ENCODE results near the gene RBM4B. TPM values are rescaled to one million over a fixed set of nuclear protein-coding genes. Genes with fewer than 3 reads are reported as not detected.

Gene RBM4B
- total RNA-seq, 1 donor from 2014 or later = 30.2 TPM

GRCh38 chr11:66723693-66724092 is 46.0 kb upstream of the RBM4B start:
- Histone ChIP-seq H3K27ac (no peak overlapping the region), H3K4me3 (no peak overlapping the region), H3K9me3 (ENCODE audit: low read depth) (no peaks in the 10 kb centered on the region), H4K20me1 (ENCODE audit: low read depth) (peaks cover 12% of the 10 kb centered on the region), H3F3A (ENCODE audit: low read depth) (peaks cover 7% of the 10 kb centered on the region), H3K4me1 (peaks cover 37% of the 10 kb centered on the region), H3K36me3 (no peaks in the 10 kb centered on the region), H3K4me2 (no peak overlapping the region), H3K79me2 (ENCODE audit: low read depth) (peaks cover 40% of the 10 kb centered on the region), H3K27me3 (peaks cover 15% of the 10 kb centered on the region), H3K9ac (no peak overlapping the region), H2AFZ (replicated peaks) (no peak overlapping the region)
- Mint-ChIP-seq H3K4me1 (peaks cover 57% of the 10 kb centered on the region), H3K27me3 (ENCODE audit: insufficient read depth, low read depth) (peaks cover 27% of the 10 kb centered on the region), H3K27ac (no peak overlapping the region), H3K4me3 (no peak overlapping the region), H3K36me3 (peaks cover 6% of the 10 kb centered on the region), H3K9me3 (no peaks in the 10 kb centered on the region)
- TF ChIP-seq EZH2phosphoT487 (IDR thresholded peaks at IDR 0.05) (no peak), EZH2 (IDR thresholded peaks at IDR 0.05) (no peak), CTCF (IDR thresholded peaks at IDR 0.05) (no peak)
- DNase-seq (ENCODE audit: low spot score) = no peak

- H3K27ac Mint-ChIP-seq = no peak overlapping the region
- Histone ChIP-seq H3K79me2 (ENCODE audit: low read depth) (peaks cover 40% of the 10 kb centered on the region), H3K27ac (no peak overlapping the region), H3K36me3 (no peaks in the 10 kb centered on the region), H3K9me3 (ENCODE audit: low read depth) (no peaks in the 10 kb centered on the region), H3K4me2 (no peak overlapping the region), H4K20me1 (ENCODE audit: low read depth) (peaks cover 12% of the 10 kb centered on the region), H3K9ac (no peak overlapping the region), H3K4me1 (peaks cover 44% of the 10 kb centered on the region), H3K27me3 (peaks cover 13% of the 10 kb centered on the region), H2AFZ (replicated peaks) (no peak overlapping the region), H3F3A (ENCODE audit: low read depth) (peaks cover 7% of the 10 kb centered on the region), H3K4me3 (no peak overlapping the region)
- TF ChIP-seq EZH2phosphoT487 (IDR thresholded peaks at IDR 0.05) = no peak
- TF ChIP-seq EZH2 (IDR thresholded peaks at IDR 0.05) = no peak
- no peak for TF ChIP-seq CTCF (IDR thresholded peaks at IDR 0.05)
- H3K4me3 Mint-ChIP-seq = no peak overlapping the region
- peaks cover 57% of the 10 kb centered on the region for H3K4me1 Mint-ChIP-seq
- H3K9me3 Mint-ChIP-seq = no peaks in the 10 kb centered on the region
- peaks cover 25% of the 10 kb centered on the region for H3K27me3 Mint-ChIP-seq (ENCODE audit: insufficient read depth, low read depth)
- no peak for DNase-seq (ENCODE audit: low spot score)
- peaks cover 6% of the 10 kb centered on the region for H3K36me3 Mint-ChIP-seq
Observed at GRCh38 chr11:66722745-66723651, 45.3 kb upstream of the RBM4B start.

- no peaks in the 10 kb centered on the region for H3K9me3 ChIP-seq (ENCODE audit: low read depth)
- H2AFZ ChIP-seq (replicated peaks) = no peak overlapping the region
- peaks cover 24% of the 10 kb centered on the region for H3K27me3 Mint-ChIP-seq (ENCODE audit: insufficient read depth, low read depth)
- H4K20me1 ChIP-seq (ENCODE audit: low read depth) = peaks cover 12% of the 10 kb centered on the region
- no peak overlapping the region for H3K9ac ChIP-seq
- H3K36me3 ChIP-seq = no peaks in the 10 kb centered on the region
- TF ChIP-seq CTCF (IDR thresholded peaks at IDR 0.05) (no peak), EZH2phosphoT487 (IDR thresholded peaks at IDR 0.05) (no peak)
- DNase-seq (ENCODE audit: low spot score) = no peak
- H3K79me2 ChIP-seq (ENCODE audit: low read depth) = peaks cover 34% of the 10 kb centered on the region
- H3K4me1 ChIP-seq = peaks cover 43% of the 10 kb centered on the region
- peaks cover 57% of the 10 kb centered on the region for H3K4me1 Mint-ChIP-seq
- no peaks in the 10 kb centered on the region for H3K9me3 Mint-ChIP-seq
- H3K36me3 Mint-ChIP-seq = peaks cover 8% of the 10 kb centered on the region
- H3K4me3 Mint-ChIP-seq = no peak overlapping the region
- H3K27ac ChIP-seq = no peak overlapping the region
- H3K4me3 ChIP-seq = no peak overlapping the region
- no peak overlapping the region for H3K27ac Mint-ChIP-seq
- no peak overlapping the region for H3K4me2 ChIP-seq
- peaks cover 7% of the 10 kb centered on the region for H3F3A ChIP-seq (ENCODE audit: low read depth)
- peaks cover 8% of the 10 kb centered on the region for H3K27me3 ChIP-seq
Observed at GRCh38 chr11:66721939-66722338, 44.3 kb upstream of the RBM4B start.

Measured in neural progenitor cell (in vitro differentiated cells).